Activated CD8-positive, alpha-beta memory T cell treated with anti-CD3 and anti-CD28 coated beads, Interleukin-2, amount 50 U/mL, for 4 hours (primary cell): ENCODE measurements around the gene CTNND2.

Experiments used
- DNase-seq: peaks from one replicate; pipeline ENCODE4 v3.0.0-alpha.2; 2020

Gene CTNND2

DNA sequence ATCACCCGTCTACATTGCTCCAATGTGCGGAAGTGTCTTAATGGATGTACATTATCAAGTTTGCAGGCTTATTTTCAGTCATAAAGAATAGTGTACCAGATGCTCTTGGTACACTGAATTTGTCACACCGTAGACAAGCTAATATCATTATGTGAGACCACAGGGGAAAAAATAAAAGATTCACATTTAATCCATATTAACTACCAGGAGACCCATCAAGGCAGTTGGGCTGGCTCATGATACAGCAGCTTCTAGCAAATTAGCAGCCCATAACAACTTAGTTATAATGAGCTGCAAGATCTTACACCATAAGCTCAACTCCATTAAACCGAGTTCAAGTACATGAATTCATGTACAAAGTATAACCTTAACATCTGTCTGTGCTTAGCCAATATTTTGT lies 324.9 kb downstream of the CTNND2 start:
- no peak for DNase-seq

GRCh38 chr5:11574787-11575186 lies 329.5 kb downstream of the CTNND2 start:
- DNase-seq: no peak

DNA sequence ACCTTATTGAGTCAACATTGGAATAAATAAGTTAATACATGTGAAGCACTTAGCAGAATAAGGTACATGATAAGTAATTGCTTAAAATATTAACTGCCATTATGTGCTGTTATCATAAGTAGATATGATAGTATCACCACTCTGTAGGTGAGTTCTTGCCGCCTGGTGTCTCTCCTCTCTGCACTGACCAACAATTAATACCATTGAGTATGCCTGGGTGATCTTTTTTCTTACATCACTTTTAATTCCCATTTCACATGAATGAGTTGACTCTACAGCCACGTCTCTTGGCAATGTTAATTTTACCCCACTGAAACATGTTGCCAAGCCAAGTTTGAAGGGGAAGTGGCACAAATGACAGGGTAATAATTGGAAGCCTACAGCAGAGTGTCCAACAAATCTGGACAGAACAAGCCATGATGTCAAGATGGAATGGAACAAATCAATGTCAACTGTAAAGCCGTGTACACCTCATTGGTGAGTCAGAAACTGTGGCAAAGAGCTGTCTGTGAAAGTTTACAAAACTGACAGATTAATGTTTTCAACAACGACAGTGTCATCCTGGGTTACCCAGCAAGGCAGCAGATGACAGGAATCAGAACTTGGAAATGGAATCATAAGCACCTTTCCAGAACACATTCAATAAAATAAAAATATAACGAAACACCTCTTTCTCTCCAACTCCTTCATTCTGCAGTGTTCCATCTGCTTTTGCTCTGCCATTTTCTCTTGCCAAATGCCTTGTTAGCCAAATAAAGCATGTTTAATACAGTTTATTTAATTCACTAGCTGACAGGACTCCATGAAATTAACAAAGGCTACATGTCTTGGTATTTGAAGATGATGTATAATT lies 330.9 kb downstream of the CTNND2 start:
- no peak for DNase-seq

DNA sequence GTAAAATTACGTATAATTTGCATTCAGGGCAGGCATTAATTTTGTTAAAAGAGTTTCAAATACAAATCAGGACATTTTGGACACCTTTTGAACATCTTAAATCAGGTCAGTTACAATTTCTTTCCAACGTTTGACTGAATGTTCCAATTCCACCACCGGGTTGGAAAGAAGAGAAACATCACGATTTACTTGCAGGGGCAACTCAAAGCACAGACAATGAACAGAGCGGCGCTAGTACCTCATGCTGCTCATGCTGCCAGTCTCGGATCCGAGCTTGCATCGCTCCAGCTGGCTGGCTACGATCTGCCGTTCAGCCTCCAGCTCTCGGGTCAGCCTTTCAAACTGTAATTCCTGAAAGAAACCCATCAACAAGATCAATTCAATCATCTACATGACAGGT lies 339.5 kb downstream of the CTNND2 start:
- no peak for DNase-seq

- no peak for DNase-seq
Measured at GRCh38 chr5:11563822-11564221, 340.4 kb downstream of the CTNND2 start.

GRCh38 chr5:11560915-11561697 lies 343.1 kb downstream of the CTNND2 start:
- DNase-seq: no peak

- DNase-seq: no peak
Measured at GRCh38 chr5:11557063-11557462, 347.2 kb downstream of the CTNND2 start.

DNA sequence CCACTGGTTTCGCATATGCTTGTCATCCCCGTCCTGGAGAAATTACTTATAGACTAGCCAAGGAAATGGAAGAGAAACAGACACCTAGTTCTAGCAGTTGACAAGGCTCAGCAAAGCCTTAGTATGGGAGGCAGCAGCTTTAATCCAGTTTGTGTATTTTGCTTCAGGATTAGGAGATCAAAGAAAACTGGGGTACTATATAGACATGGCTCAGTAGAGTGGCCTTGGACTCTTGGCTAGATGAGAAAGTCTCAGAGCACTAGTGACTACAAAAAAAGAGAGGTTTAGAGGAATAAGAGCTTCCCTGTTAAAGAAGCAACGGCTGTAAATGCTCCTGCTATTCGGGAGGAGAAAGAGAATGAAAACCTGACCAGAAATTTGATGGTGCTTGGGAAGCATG lies 349.1 kb downstream of the CTNND2 start:
- no peak for DNase-seq

DNA sequence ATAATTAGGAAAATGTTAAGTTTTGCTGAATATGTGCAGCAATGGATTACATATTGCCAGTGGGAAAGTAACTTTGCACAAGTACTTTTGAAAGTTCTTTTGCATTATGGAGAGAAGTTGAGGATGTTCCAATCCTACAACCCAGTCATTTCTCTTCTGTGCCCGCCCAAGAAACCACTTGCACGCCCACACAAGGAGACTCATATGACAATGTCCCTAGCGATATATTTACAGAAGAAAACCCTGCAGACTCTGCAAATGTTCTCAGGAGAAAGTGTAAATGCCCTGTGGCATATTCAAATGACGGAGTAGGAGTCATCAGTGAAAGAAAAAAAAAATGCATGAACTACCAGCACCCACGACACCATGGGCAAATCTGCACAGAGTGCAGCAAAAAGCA lies 356.5 kb downstream of the CTNND2 start:
- DNase-seq: no peak

- DNase-seq: no peak
Measured at GRCh38 chr5:11547140-11547539, 357.1 kb downstream of the CTNND2 start.

- DNase-seq: no peak
Measured at GRCh38 chr5:11540112-11540511, 364.1 kb downstream of the CTNND2 start.

DNA sequence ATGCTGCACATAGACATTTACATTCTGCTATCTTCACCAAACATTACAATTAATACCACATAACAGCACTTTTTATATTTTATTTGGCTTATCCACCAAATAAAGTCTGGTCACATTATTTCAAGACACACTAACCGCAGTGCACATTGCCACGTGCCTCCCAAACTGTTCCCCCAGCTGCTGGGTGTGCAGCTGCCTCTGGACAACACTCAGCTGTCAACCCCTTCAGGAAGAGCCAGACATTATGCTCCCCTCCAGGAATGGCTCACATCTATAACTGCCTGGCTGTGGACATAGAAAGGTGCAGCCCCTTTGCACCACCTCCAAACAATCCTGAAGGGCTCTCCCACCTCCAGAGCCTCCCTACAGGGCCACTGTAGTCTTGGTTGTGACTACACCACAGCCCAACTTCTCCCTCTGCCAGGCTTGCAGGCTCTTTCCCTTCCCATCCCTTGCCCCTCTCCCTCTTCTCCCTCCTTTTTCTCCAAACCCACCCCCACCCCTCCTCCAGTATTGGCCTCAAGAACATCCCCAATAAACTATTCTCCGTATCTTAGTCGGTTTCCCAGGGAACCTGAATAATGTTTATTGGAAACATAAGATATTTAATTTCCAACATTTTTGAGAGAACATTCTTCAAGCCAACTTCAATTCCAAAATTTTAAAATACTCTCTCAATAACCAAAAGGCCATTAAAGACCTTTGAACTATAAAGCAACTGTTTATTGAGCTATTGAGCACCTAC lies 372.3 kb downstream of the CTNND2 start:
- DNase-seq: no peak

GRCh38 chr5:11528720-11529119 lies 375.5 kb downstream of the CTNND2 start:
- no peak for DNase-seq

DNA sequence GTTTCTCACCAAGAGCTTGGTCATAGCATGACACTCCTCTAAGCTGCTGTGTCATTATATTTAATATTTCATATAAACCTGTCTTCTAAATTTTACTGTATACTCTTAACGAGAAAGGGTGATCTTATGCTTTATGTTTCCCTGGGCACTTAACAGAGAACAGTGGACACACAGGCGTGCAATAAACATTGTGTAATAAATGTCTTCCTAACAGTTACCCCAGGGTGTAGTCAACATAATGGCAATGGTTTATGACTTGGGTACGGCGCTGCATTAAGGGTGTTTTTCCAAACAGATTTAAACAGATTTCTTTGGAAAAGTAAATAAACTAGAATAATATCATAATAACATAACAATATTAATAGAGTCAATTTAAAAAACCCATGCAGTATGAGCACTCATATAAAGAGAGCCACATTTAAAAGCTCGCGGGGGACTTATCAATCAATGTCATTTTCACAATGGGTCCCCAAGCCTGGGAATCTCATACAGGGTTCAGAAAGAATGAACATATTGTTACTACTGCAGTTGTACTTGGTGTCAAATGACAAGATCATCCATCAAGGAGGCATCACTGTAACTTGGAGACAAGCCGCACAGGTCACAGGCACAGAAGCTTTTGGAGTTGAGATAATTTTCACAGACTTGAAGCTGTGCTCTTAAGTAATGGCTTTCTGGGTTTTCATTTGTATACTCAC lies 376.4 kb downstream of the CTNND2 start:
- no peak for DNase-seq

- DNase-seq: no peak
Measured at GRCh38 chr5:11525020-11525419, 379.2 kb downstream of the CTNND2 start.

GRCh38 chr5:11524188-11524587 lies 380.1 kb downstream of the CTNND2 start:
- no peak for DNase-seq

DNA sequence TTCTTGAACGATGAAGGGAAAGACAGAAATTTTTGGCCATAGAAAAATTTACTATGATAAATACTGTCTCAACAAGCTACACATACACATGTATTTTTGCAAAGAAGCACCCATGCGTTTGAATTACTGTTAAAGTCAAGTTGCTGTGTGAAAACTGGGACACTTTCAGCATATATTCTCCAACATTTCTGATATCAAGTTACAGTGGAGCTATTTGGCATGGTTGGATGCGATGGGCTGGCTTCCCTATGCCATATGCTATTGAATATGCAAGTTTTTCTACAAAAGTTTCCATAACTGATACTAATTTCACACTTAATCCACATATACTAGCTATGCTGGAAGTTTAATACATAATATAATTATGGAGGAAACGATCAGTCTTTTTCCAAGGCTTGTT lies 381.4 kb downstream of the CTNND2 start:
- DNase-seq: no peak

DNA sequence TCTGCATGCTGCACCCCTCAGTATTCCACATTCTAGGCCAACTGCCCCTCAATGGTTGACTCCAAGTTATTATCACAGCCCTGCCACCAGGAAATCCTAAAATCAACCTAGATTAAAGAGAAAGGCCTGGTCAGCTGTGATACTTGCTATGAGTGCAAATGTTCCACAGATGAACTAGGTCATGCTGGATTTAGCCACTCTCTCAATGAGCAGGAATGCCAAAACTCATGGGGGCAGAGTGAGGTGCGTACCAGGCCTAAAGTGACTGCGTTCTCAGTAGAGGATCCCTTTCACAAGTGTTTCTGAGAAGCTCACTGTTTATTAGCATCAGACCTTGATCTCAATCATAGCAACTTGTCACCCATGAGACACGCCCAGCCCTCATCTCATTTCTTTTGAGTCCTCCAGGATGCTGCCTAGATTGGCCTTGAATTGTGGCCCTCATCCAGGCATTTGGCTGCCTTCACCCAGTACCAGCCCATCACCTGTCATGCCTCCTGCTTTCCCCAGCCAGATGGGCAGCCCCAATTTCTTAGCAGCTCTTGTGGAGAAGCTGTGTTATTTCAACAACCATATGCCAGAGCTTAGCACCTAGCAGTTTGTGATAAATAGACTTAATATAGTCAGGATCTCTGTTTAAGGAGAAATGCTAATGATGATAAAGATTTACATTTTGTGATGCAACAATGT lies 383.9 kb downstream of the CTNND2 start:
- DNase-seq: no peak

DNA sequence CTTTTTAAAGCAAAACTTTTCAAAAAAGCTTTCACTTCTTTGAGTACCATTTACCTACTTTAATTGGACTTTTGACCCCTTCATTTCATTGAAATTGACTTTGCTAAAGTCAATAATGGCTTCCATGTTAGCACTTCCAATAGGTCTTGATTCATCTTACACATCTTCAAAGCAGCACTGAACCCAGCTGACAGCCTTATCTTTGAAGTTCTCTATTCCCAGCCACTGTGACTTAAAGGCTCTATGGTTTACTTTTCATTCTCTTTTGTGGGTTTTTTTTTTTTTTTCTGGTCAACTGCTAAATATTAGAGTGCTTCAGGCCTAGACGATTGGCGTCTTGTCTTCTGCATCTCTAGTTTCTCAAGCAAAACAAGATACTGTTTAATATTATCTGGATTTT lies 385.0 kb downstream of the CTNND2 start:
- no peak for DNase-seq

DNA sequence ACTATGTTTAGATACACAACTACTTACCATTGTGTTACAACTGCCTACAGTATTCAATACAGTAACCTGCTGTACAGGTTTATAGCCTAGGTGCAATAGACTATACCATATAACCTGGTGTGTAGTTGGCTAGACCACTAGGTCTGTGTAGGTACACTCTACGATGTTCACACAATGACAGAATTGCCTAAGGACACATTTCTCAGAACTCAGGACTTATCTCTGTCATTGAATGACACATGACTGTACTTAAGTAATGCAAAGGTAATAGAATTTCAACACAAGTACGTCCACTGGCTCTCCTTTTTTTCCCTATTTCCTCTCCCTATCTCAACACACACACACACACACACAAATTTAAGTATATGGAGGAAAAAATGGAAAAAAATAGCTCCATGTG lies 385.6 kb downstream of the CTNND2 start:
- no peak for DNase-seq

GRCh38 chr5:11514705-11515432 lies 389.4 kb downstream of the CTNND2 start:
- no peak for DNase-seq

GRCh38 chr5:11511878-11512277 lies 392.4 kb downstream of the CTNND2 start:
- DNase-seq: no peak
